Measurements from ENCODE around the gene FXYD5.

Gene FXYD5

DNA sequence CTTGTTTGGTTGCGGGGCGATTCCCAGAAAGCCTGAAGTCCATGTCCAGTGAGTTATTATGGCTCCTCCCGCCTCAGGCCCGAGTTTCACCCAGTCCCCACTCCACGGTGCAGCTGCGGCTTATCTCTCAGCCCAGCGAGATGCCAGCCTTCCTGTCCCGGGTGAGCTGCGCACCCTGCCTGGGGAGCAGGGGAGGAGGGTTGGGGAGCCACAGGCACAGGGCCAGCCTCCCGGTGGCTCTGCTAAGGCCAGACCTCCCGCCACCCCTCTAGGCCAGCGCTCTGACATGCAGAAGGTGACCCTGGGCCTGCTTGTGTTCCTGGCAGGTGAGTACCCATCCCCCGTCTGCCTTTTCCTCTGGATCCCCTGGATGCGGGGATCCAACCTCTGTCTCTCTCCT lies 35.4 kb upstream of the FXYD5 start:
- CTCF ChIA-PET: no interaction called here

DNA sequence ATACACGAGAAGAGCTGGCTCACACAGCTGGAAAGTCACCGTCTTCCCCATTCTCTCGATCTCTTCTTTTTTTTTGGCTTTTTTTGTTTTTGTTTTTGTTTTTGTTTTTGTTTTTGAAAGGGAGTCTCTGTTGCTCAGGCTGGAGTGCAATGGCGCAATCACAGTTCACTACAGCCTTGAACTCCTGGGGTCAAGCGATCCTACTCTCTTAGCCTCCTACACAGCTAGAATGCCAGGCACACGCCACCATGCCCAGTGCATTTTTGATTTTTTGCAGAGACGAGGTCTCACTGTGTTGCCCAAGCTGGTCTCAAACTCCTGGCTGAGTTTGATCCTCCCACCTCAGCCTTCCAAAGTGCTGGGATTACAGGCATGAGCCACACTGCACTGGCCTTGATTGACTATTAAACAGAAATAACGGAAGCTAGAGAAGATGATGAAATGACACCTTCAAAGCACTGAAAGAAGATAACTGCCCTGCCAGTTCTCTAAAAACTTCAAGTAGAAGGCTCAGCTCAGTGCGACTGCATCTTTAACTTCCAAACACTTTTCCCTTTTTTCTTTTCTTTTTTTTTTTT lies 34.9 kb upstream of the FXYD5 start:
- CTCF ChIA-PET: no interaction called here
- POLR2A ChIA-PET: no interaction called here
- no peak for TF ChIP-seq ZNF384 (IDR thresholded peaks at IDR 0.05)
- TF ChIP-seq HDGF (IDR thresholded peaks at IDR 0.05; ENCODE audit: borderline replicate concordance): no peak
- no peak for TF ChIP-seq ELF4 (IDR thresholded peaks at IDR 0.05)
- TF ChIP-seq LEF1 (IDR thresholded peaks at IDR 0.05; ENCODE audit: borderline replicate concordance): no peak
- TF ChIP-seq ARNT (IDR thresholded peaks at IDR 0.05): no peak
- TF ChIP-seq L3MBTL2 (conservative IDR thresholded peaks at IDR 0.05): no peak
- no peak for TF ChIP-seq SUZ12 (IDR thresholded peaks at IDR 0.05)
- TF ChIP-seq BHLHE40 (IDR thresholded peaks at IDR 0.05; ENCODE audit: borderline replicate concordance): no peak
- TF ChIP-seq FOXK2 (IDR thresholded peaks at IDR 0.05): no peak
- TF ChIP-seq FOXA1 (IDR thresholded peaks at IDR 0.05): no peak
- no peak for TF ChIP-seq TARDBP (IDR thresholded peaks at IDR 0.05)
- no peak for TF ChIP-seq SP1 (IDR thresholded peaks at IDR 0.05)
- TF ChIP-seq, protein P1, sequence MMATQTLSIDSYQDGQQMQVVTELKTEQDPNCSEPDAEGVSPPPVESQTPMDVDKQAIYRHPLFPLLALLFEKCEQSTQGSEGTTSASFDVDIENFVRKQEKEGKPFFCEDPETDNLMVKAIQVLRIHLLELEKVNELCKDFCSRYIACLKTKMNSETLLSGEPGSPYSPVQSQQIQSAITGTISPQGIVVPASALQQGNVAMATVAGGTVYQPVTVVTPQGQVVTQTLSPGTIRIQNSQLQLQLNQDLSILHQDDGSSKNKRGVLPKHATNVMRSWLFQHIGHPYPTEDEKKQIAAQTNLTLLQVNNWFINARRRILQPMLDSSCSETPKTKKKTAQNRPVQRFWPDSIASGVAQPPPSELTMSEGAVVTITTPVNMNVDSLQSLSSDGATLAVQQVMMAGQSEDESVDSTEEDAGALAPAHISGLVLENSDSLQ (IDR thresholded peaks at IDR 0.05): no peak
- no peak for TF ChIP-seq CTBP1 (IDR thresholded peaks at IDR 0.05; ENCODE audit: borderline replicate concordance)
- no peak for TF ChIP-seq NFRKB (IDR thresholded peaks at IDR 0.05)
- DNase-seq (ENCODE audit: extremely low spot score): no peak

More for the DNA sequence above, 35.4 kb upstream of the FXYD5 start:
- POLR2A ChIA-PET: no interaction called here
- no peak for TF ChIP-seq FOXK2 (IDR thresholded peaks at IDR 0.05)
- TF ChIP-seq, protein P1 (IDR thresholded peaks at IDR 0.05): no peak
- no peak for TF ChIP-seq CTBP1 (IDR thresholded peaks at IDR 0.05; ENCODE audit: borderline replicate concordance)
- TF ChIP-seq TARDBP (IDR thresholded peaks at IDR 0.05): no peak
- no peak for TF ChIP-seq ELF4 (IDR thresholded peaks at IDR 0.05)
- no peak for TF ChIP-seq SUZ12 (IDR thresholded peaks at IDR 0.05)
- TF ChIP-seq LEF1 (IDR thresholded peaks at IDR 0.05; ENCODE audit: borderline replicate concordance): no peak
- TF ChIP-seq HDGF (IDR thresholded peaks at IDR 0.05; ENCODE audit: borderline replicate concordance): no peak
- TF ChIP-seq SP1 (IDR thresholded peaks at IDR 0.05): no peak
- TF ChIP-seq L3MBTL2 (conservative IDR thresholded peaks at IDR 0.05): no peak
- TF ChIP-seq ARNT (IDR thresholded peaks at IDR 0.05): no peak
- no peak for TF ChIP-seq FOXA1 (IDR thresholded peaks at IDR 0.05)
- no peak for TF ChIP-seq FOXM1 (IDR thresholded peaks at IDR 0.05; ENCODE audit: borderline replicate concordance)
- no peak for TF ChIP-seq NFRKB (IDR thresholded peaks at IDR 0.05)
- TF ChIP-seq BHLHE40 (IDR thresholded peaks at IDR 0.05; ENCODE audit: borderline replicate concordance): no peak
- no peak for TF ChIP-seq ZNF384 (IDR thresholded peaks at IDR 0.05)
- DNase-seq (ENCODE audit: extremely low spot score): no peak

DNA sequence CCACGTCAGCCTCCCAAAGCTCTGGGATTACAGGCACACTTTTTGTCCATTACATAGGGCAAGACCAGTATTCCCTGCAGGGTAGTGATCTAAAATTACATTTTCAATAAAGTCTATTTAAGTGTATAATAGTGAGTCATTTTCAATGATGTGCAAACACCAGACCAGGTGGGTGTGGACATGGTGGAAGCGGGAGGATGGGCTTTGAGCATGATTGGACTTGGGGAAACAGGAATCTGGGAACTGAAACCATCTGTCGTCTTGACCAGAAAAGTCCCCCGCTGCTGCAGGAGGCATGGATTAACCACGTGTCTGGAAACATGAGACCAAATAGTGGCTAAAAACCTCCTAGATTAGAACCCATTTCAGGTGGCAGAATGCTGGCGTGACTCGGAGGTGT lies 34.0 kb upstream of the FXYD5 start:
- TF ChIP-seq FOXK2 (IDR thresholded peaks at IDR 0.05) (no peak), ZNF384 (IDR thresholded peaks at IDR 0.05) (no peak), FOXM1 (IDR thresholded peaks at IDR 0.05; ENCODE audit: borderline replicate concordance) (no peak), HDGF (IDR thresholded peaks at IDR 0.05; ENCODE audit: borderline replicate concordance) (no peak), CTBP1 (IDR thresholded peaks at IDR 0.05; ENCODE audit: borderline replicate concordance) (no peak), ELF4 (IDR thresholded peaks at IDR 0.05) (no peak), TARDBP (IDR thresholded peaks at IDR 0.05) (no peak), ARNT (IDR thresholded peaks at IDR 0.05) (no peak), BHLHE40 (IDR thresholded peaks at IDR 0.05; ENCODE audit: borderline replicate concordance) (no peak), NFRKB (IDR thresholded peaks at IDR 0.05) (no peak), SUZ12 (IDR thresholded peaks at IDR 0.05) (no peak), LEF1 (IDR thresholded peaks at IDR 0.05; ENCODE audit: borderline replicate concordance) (no peak), FOXA1 (IDR thresholded peaks at IDR 0.05) (no peak), SP1 (IDR thresholded peaks at IDR 0.05) (no peak), L3MBTL2 (conservative IDR thresholded peaks at IDR 0.05) (no peak)
- TF ChIP-seq, protein P1 (IDR thresholded peaks at IDR 0.05): no peak
- DNase-seq (ENCODE audit: extremely low spot score): no peak
- POLR2A ChIA-PET: no interaction called here
- CTCF ChIA-PET: no interaction called here

DNA sequence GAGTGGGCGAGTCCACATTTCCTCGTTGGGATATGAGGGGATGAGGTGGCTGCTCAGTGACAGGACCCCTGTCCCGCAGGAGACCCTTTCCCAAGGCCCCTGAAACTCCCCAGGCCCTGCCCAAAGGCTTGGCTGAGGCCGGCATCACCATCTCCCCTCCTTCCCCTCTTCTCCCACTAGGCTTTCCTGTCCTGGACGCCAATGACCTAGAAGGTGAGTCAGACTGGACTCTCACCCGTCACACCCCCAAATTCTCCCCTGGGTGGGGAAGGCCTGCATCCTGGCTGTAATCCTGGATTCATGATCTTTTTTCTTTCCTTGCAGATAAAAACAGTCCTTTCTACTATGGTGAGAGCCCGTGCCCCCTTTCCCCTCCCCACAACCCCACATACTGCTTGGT lies 33.6 kb upstream of the FXYD5 start:
- DNase-seq (ENCODE audit: extremely low spot score): no peak
- ChIA-PET CTCF (no interaction called here), POLR2A (no interaction called here)
- no peak for TF ChIP-seq FOXA1 (IDR thresholded peaks at IDR 0.05)
- TF ChIP-seq LEF1 (IDR thresholded peaks at IDR 0.05; ENCODE audit: borderline replicate concordance): no peak
- no peak for TF ChIP-seq L3MBTL2 (conservative IDR thresholded peaks at IDR 0.05)
- TF ChIP-seq FOXK2 (IDR thresholded peaks at IDR 0.05): no peak

DNA sequence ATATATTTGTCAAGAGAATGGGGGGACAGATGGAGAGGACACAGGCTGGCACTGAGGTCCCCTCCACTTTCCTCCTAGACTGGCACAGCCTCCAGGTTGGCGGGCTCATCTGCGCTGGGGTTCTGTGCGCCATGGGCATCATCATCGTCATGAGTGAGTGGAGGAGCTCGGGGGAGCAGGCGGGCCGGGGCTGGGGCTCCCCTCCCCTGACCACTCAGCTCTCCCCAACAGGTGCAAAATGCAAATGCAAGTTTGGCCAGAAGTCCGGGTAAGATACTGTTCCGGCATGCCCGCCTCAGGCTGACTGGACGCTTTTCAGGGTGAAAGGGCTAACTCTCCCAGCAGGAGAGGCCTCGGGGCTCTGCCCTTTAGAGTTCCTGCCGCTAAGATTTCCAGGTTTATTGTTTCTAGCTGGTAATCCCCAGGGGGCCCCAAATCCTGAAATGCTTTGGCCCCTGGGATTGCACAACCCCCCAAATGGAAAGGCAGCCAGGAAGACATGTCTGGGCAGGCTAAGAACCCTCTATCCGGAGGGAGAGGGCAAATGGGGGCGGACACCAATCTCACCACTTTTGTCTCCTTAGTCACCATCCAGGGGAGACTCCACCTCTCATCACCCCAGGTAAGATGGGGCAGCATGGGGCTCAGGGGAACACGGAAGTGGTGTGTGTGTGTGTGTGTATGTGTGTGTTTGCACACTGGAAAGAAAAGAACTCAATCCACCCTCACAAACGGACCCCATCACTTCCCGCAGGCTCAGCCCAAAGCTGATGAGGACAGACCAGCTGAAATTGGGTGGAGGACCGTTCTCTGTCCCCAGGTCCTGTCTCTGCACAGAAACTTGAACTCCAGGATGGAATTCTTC lies 31.6 kb upstream of the FXYD5 start:
- CTCF ChIA-PET: no interaction called here
- POLR2A ChIA-PET: no interaction called here
- no peak for DNase-seq (ENCODE audit: extremely low spot score)
- TF ChIP-seq FOXA1 (IDR thresholded peaks at IDR 0.05) (no peak), TARDBP (IDR thresholded peaks at IDR 0.05) (no peak), L3MBTL2 (conservative IDR thresholded peaks at IDR 0.05) (no peak), ELF4 (IDR thresholded peaks at IDR 0.05) (no peak), HDGF (IDR thresholded peaks at IDR 0.05; ENCODE audit: borderline replicate concordance) (no peak), SUZ12 (IDR thresholded peaks at IDR 0.05) (no peak), CTBP1 (IDR thresholded peaks at IDR 0.05; ENCODE audit: borderline replicate concordance) (no peak), BHLHE40 (IDR thresholded peaks at IDR 0.05; ENCODE audit: borderline replicate concordance) (no peak), ARNT (IDR thresholded peaks at IDR 0.05) (no peak), NFRKB (IDR thresholded peaks at IDR 0.05) (no peak), ZNF384 (IDR thresholded peaks at IDR 0.05) (no peak), FOXM1 (IDR thresholded peaks at IDR 0.05; ENCODE audit: borderline replicate concordance) (no peak), SP1 (IDR thresholded peaks at IDR 0.05) (no peak), FOXK2 (IDR thresholded peaks at IDR 0.05) (no peak), LEF1 (IDR thresholded peaks at IDR 0.05; ENCODE audit: borderline replicate concordance) (no peak)
- TF ChIP-seq, protein P1 (IDR thresholded peaks at IDR 0.05): no peak

Data from HEK293T (cell line).